ENCODE measurements around the gene ULK1.

The ULK1 gene

DNA sequence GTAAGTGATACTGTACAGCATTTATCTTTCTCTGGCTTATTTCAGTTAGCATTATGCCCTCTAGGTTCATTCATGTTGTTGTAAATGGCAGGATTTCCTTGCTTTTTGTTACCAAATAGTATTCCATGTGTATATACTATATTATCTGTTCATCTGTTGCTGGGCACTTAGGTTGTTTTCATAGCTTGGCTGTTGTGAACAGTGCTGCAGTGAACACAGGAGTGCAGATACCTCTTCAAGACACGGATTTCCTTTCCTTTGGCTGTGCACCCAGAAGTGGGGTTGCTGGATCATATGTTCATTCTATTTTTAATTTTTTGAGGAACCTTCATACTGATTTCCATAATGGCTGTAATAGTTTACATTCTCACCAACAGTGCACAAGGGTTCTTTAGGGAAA is 76.8 kb downstream of the ULK1 start:
- no peak overlapping the region for H3K4me3 ChIP-seq (ENCODE audit: control insufficient read depth, low read depth, low read length)
- TF ChIP-seq, protein P1, sequence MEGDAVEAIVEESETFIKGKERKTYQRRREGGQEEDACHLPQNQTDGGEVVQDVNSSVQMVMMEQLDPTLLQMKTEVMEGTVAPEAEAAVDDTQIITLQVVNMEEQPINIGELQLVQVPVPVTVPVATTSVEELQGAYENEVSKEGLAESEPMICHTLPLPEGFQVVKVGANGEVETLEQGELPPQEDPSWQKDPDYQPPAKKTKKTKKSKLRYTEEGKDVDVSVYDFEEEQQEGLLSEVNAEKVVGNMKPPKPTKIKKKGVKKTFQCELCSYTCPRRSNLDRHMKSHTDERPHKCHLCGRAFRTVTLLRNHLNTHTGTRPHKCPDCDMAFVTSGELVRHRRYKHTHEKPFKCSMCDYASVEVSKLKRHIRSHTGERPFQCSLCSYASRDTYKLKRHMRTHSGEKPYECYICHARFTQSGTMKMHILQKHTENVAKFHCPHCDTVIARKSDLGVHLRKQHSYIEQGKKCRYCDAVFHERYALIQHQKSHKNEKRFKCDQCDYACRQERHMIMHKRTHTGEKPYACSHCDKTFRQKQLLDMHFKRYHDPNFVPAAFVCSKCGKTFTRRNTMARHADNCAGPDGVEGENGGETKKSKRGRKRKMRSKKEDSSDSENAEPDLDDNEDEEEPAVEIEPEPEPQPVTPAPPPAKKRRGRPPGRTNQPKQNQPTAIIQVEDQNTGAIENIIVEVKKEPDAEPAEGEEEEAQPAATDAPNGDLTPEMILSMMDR (conservative IDR thresholded peaks at IDR 0.05; ENCODE audit: control insufficient read depth, insufficient read depth, low read depth, low read length): no peak
- no peak for DNase-seq (ENCODE audit: low read depth)
